Lower lobe of right lung (tissue), 2 donors: ENCODE results near the gene AGBL3. TPM values are rescaled to one million over a fixed set of nuclear protein-coding genes. Genes with fewer than 3 reads are reported as not detected.

Experiments
- ATAC-seq, 2 donors: fragments of 200-7000 bp; cut with Tn5 transposase; one replicate each; pipeline ENCODE4 v1.9.1; 2020 to 2022; ENCODE audit warnings: mild to moderate bottlenecking in 2 of 2, moderate library complexity in 2 of 2
- DNase-seq: peaks from one replicate; pipeline ENCODE4 v3.0.0-alpha.2; 2020
- H3K27ac ChIP-seq: fragments of 200-600 bp; one replicate; pipeline ENCODE4 v1.8.0; 2022
- H3K27me3 ChIP-seq: fragments of 200-600 bp; one replicate; pipeline ENCODE4 v1.8.0; 2022; ENCODE audit warnings: low read depth
- H3K36me3 ChIP-seq: fragments of 200-600 bp; one replicate; pipeline ENCODE4 v1.8.0; 2022; ENCODE audit warnings: mild to moderate bottlenecking
- H3K4me1 ChIP-seq: fragments of 200-600 bp; one replicate; pipeline ENCODE4 v1.8.0; 2022
- H3K4me3 ChIP-seq: fragments of 200-600 bp; one replicate; pipeline ENCODE4 v1.8.0; 2022; ENCODE audit warnings: mild to moderate bottlenecking
- H3K9me3 ChIP-seq: fragments of 200-600 bp; one replicate; pipeline ENCODE4 v1.8.0; 2022
- intact Hi-C: fragments of 100-400 bp; cut with DNase I; formaldehyde crosslinking; loops from one replicate; pipeline ENCODE4 v1.11.0; 2022
- total RNA-seq: library from RNA; stranded (reverse); fragmentation: NEBNext Ultra II Directional; extraction: Animal tissue kit (Norgen Biotek cat#: 25700); gene quantifications from one replicate; pipeline ENCODE4 v1.2.1, GENCODE V29; 2021
- TF ChIP-seq, protein P1 (sequence below): fragments of 200-600 bp; IDR thresholded peaks from one replicate; pipeline ENCODE4 v1.8.0; 2022; ENCODE audit warnings: antibody characterized with exemption, mild to moderate bottlenecking
- donor health status: DM: no; HTN: yes; CAD: no; lungs with severe emphysema.

Gene AGBL3
- total RNA-seq, 1 donor from 2014 or later, result 6.1 TPM

DNA sequence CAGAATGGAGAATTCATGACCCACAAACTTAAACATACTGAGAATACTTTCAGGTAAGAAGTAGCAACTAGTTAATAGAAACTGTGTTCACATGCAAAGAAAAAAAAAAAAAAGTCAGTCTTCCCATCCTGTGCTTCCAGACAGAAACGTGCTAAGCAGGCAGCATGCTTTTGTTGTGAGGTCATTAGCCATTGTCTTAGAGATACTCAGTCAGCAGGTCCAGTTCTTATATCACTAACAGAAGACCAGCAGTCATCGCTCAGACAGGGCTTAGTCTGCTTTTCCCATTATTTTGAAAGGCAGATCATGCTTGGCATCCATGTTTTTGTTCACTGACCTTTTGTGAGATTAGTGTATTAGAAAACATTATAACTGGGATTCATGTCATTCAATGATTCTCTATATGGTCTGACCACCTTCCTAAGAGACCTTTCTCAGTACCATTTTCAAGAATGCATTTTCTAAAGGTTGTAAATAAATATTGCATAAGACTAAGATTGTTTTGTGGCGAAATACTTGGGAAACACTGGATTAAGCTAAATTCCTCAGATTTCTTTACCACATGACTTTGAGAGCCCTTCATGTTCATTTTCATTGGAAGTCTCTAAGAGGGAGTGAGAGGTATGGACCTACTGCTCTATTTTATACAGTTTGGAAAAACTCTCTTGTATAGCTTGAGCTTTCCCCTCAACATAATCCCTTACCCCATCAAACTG lies 45.0 kb upstream of the AGBL3 start:
- Histone ChIP-seq H3K36me3 (peaks cover 7% of the 10 kb centered on the region), H3K9me3 (no peaks in the 10 kb centered on the region), H3K4me1 (peaks cover 8% of the 10 kb centered on the region), H3K27me3 (no peaks in the 10 kb centered on the region), H3K4me3 (no peak overlapping the region), H3K27ac (no peak overlapping the region)
- DNase-seq (no peak), ATAC-seq (no peak)
- TF ChIP-seq, protein P1, sequence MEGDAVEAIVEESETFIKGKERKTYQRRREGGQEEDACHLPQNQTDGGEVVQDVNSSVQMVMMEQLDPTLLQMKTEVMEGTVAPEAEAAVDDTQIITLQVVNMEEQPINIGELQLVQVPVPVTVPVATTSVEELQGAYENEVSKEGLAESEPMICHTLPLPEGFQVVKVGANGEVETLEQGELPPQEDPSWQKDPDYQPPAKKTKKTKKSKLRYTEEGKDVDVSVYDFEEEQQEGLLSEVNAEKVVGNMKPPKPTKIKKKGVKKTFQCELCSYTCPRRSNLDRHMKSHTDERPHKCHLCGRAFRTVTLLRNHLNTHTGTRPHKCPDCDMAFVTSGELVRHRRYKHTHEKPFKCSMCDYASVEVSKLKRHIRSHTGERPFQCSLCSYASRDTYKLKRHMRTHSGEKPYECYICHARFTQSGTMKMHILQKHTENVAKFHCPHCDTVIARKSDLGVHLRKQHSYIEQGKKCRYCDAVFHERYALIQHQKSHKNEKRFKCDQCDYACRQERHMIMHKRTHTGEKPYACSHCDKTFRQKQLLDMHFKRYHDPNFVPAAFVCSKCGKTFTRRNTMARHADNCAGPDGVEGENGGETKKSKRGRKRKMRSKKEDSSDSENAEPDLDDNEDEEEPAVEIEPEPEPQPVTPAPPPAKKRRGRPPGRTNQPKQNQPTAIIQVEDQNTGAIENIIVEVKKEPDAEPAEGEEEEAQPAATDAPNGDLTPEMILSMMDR, result no peak
- intact Hi-C loops, result loop anchor here (10.0 kb wide), 1 partner anchor 307 kb away; no protein-coding TSS in a partner anchor

DNA sequence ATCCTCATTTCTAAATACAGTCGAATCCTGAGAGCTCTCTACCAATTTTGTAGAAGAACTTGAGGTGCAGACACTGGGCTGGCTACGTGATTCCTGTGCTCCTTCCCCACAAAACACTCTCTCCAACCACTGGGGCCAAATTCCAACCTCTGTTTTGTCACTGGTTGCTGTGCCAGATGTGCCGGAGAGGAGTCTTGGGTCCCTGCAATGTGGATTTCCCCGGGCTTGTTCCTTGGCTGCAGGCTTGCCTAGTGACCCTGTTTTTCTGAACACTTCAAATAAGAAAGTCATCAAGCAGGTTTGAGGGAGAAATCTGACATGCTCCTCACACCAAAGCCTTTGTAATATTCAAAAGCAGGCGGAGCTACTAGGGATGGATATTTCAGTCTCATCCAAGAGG lies 44.4 kb upstream of the AGBL3 start:
- H3K9me3 ChIP-seq, result no peaks in the 10 kb centered on the region
- no peak overlapping the region for H3K27ac ChIP-seq
- peaks cover 8% of the 10 kb centered on the region for H3K4me1 ChIP-seq
- intact Hi-C loops, result loop anchor here (10.0 kb wide), 1 partner anchor 307 kb away; no protein-coding TSS in a partner anchor
- no peak overlapping the region for H3K4me3 ChIP-seq
- ATAC-seq (peak in 1 of 2 donors; percentile 64), DNase-seq (no peak)
- peaks cover 12% of the 10 kb centered on the region for H3K36me3 ChIP-seq
- TF ChIP-seq, protein P1, result no peak
- H3K27me3 ChIP-seq, result no peaks in the 10 kb centered on the region

DNA sequence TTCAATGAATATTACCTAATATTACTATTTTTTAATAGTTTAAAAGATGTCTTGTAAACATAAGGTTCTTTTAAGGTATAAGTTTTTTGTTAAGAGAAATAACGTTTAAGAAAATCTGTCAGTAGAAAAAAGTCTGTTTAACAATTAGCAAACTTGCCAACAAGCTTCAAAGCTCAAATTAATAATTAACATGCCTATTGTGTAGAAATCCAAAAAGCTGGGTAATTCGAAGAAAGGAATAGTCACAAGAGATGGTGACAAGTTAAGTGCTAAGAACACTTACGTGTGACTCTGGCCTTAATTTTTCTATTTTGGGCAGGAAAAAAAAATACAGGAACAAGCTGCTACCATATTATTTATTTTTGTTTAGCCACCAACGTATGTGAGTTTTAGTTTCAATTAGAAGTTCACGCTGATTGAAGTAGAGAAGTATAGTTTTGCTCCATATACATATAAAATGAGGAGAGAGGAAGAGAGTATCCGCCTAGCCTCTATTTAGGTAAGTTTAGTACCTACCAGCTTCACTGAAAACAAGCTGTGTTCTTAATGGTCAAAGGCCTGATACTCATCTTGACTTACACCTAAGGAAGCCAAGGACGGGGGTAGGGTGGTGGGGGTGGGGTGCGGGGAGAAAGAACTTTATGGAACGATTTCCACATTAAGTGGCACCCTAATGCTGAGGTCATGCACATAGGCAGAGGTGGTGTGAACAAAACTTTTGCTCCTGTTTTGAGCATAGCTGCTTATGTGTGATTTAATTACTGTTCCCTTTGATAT lies 43.4 kb upstream of the AGBL3 start:
- no peak for ATAC-seq
- Histone ChIP-seq H3K4me1 (peaks cover 8% of the 10 kb centered on the region), H3K36me3 (peaks cover 21% of the 10 kb centered on the region), H3K4me3 (no peak overlapping the region), H3K27me3 (no peaks in the 10 kb centered on the region), H3K27ac (no peak overlapping the region), H3K9me3 (no peaks in the 10 kb centered on the region)
- TF ChIP-seq, protein P1, result no peak
- DNase-seq, result no peak
- intact Hi-C loops, result loop anchor here (10.0 kb wide), 1 partner anchor 308 kb away; no protein-coding TSS in a partner anchor

DNA sequence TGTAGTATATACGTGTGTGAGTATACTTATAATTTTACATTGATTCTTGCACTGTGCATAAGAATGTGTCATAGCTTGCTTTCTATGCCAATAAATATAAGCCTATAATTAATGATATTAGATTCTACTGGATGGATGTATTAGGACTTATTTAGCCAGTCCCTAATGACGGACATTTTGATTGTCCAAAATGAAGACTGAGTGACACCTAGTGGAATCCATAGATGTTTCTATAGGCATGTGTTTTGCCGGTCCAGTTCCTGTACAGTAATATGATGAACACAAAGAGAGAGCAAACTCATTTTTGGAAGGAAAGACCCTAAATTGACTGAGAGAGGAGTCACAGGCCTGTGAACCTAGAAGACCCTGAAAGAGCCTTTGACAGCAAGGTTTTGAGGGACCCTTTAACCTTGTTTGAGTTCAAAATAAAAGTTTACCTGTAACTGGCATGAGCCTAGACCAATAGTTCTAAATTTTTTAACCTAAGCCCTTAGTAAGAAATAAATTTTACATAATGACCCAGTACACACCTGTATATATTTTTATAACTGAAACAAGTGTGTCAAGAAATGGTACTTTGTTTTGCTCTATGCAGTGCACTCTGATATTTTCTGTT lies 42.4 kb upstream of the AGBL3 start:
- Histone ChIP-seq H3K27me3 (no peaks in the 10 kb centered on the region), H3K4me3 (no peak overlapping the region), H3K27ac (no peak overlapping the region), H3K9me3 (no peaks in the 10 kb centered on the region), H3K4me1 (peaks cover 8% of the 10 kb centered on the region), H3K36me3 (peaks cover 21% of the 10 kb centered on the region)
- DNase-seq (no peak), ATAC-seq (peak in 1 of 2 donors; percentile 52)
- intact Hi-C loops, result loop anchor here (10.0 kb wide), 1 partner anchor 309 kb away; no protein-coding TSS in a partner anchor
- TF ChIP-seq, protein P1, result peak; percentile 30

DNA sequence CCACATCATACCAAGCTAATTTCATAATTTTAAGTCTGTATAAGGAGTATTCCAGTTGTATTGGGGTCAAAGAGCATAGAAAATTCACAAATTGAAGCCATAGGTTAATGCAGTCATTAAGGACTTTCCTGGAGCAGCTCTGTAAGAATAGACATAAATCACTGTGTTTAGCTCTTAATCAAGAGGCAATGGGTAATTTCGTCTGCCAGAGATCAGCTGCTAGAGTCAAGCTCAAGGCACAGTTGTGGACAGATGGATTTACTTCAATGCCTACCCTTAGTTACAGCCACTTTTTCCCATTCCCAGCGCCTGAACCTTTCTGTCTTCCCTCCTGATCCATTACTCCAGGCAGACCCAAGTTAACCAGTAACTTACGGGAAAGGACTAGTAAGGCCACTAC lies 40.6 kb upstream of the AGBL3 start:
- no peaks in the 10 kb centered on the region for H3K9me3 ChIP-seq
- H3K4me3 ChIP-seq, result no peak overlapping the region
- no peak overlapping the region for H3K27ac ChIP-seq
- TF ChIP-seq, protein P1, result no peak
- H3K27me3 ChIP-seq, result no peaks in the 10 kb centered on the region
- intact Hi-C loops, result loop anchor here (10.0 kb wide), 1 partner anchor 311 kb away; no protein-coding TSS in a partner anchor
- H3K36me3 ChIP-seq, result peaks cover 35% of the 10 kb centered on the region
- no peak for DNase-seq
- peaks cover 8% of the 10 kb centered on the region for H3K4me1 ChIP-seq
- no peak for ATAC-seq
